Stimulated activated CD4-positive, alpha-beta T cell treated with anti-CD3 and anti-CD28 coated beads, Interleukin-1b, Interleukin-23, amount 100 ng/mL, for 1 hour (primary cell): Measurements from ENCODE around the gene RPS6KL1.

ENCODE experiments used
- DNase-seq, 2 donors: peaks; one replicate each; pipeline ENCODE4 v3.0.0-alpha.2; 2020; ENCODE audit warnings: low read depth in 2 of 2

Gene RPS6KL1

GRCh38 chr14:74922752-74923401 is at the start of gene RPS6KL1:
TSS of gene RPS6KL1 (minus strand) at chr14:74923260. CDS start at chr14:74921541, 1,719 bp downstream.
- peak in 1 of 2 donors; percentile 46 for DNase-seq

- DNase-seq, result no peak
These were observed 45.8 kb upstream of the RPS6KL1 start for GRCh38 chr14:74968811-74969210.

- no peak for DNase-seq
These were observed 42.6 kb upstream of the RPS6KL1 start for GRCh38 chr14:74965486-74966153.

- no peak for DNase-seq
These were observed 41.9 kb upstream of the RPS6KL1 start for GRCh38 chr14:74964787-74965485.

GRCh38 chr14:74963705-74964271 is 40.7 kb upstream of the RPS6KL1 start:
- no peak for DNase-seq

- DNase-seq, result no peak
These were observed 40.2 kb upstream of the RPS6KL1 start for GRCh38 chr14:74963178-74963704.

GRCh38 chr14:74962493-74962892 is 39.4 kb upstream of the RPS6KL1 start:
- no peak for DNase-seq

- no peak for DNase-seq
These were observed 39.0 kb upstream of the RPS6KL1 start for GRCh38 chr14:74962046-74962445.

- DNase-seq, result no peak
These were observed 38.3 kb upstream of the RPS6KL1 start for GRCh38 chr14:74961238-74961911.

- no peak for DNase-seq
These were observed 37.7 kb upstream of the RPS6KL1 start for GRCh38 chr14:74960736-74961135.

- DNase-seq, result no peak
These were observed 36.6 kb upstream of the RPS6KL1 start for GRCh38 chr14:74959596-74960180.

- DNase-seq, result no peak
These were observed 33.4 kb upstream of the RPS6KL1 start for GRCh38 chr14:74956280-74957072.

GRCh38 chr14:74956027-74956279 is 32.9 kb upstream of the RPS6KL1 start:
- DNase-seq, result no peak

- no peak for DNase-seq
These were observed 32.4 kb upstream of the RPS6KL1 start, which contains the start of gene PGF for GRCh38 chr14:74955229-74956026. TSS of gene PGF (minus strand) at chr14:74955597. CDS start at chr14:74955242, 355 bp downstream.

GRCh38 chr14:74954947-74955228 is 31.8 kb upstream of the RPS6KL1 start:
- DNase-seq, result no peak

- DNase-seq, result no peak
These were observed 31.3 kb upstream of the RPS6KL1 start for GRCh38 chr14:74954232-74954946.

GRCh38 chr14:74953686-74954085 is 30.6 kb upstream of the RPS6KL1 start:
- no peak for DNase-seq

GRCh38 chr14:74952697-74953484 is 29.8 kb upstream of the RPS6KL1 start:
- DNase-seq, result no peak
